ENCODE results near the gene ZNF846. TPM values are rescaled to one million over a fixed set of nuclear protein-coding genes. Genes with fewer than 3 reads are reported as not detected.
A peak's percentile ranks its signal among the peaks of the same experiment; 100 is the strongest.
"Not testable (repeated sequence)": the region's sequence is repeated elsewhere in the genome, so short reads cannot be mapped to it uniquely, and the experiment has no call there.

ZNF846 gene
- polyA plus RNA-seq, 1 donor: 42.2 TPM

- peak; percentile 97 for DNase-seq
These were observed 17.1 kb upstream of the ZNF846 start for GRCh38 chr19:9785367-9786331.

- DNase-seq: not testable (repeated sequence)
These were observed 15.6 kb upstream of the ZNF846 start for GRCh38 chr19:9784163-9784496.

GRCh38 chr19:9782338-9782737 is 13.8 kb upstream of the ZNF846 start:
- no peak for DNase-seq

GRCh38 chr19:9757544-9758501 is 10.7 kb downstream of the ZNF846 start:
- DNase-seq: no peak

- DNase-seq: no peak
These were observed 15.7 kb downstream of the ZNF846 start for GRCh38 chr19:9752701-9753443.

- DNase-seq: no peak
These were observed 17.1 kb downstream of the ZNF846 start for GRCh38 chr19:9751446-9751845.

GRCh38 chr19:9741476-9742171 is 26.9 kb downstream of the ZNF846 start:
- peak; percentile 5 for DNase-seq

- DNase-seq: no peak
These were observed 32.6 kb downstream of the ZNF846 start for GRCh38 chr19:9735986-9736385.

GRCh38 chr19:9730056-9730455 is 38.5 kb downstream of the ZNF846 start:
- not testable (repeated sequence) for DNase-seq

GRCh38 chr19:9729162-9729561 is 39.4 kb downstream of the ZNF846 start:
- no peak for DNase-seq

- no peak for DNase-seq
These were observed 40.9 kb downstream of the ZNF846 start for GRCh38 chr19:9727644-9728043.

GRCh38 chr19:9725508-9726201 is 42.9 kb downstream of the ZNF846 start:
- not testable (repeated sequence) for DNase-seq

GRCh38 chr19:9724157-9724556 is 44.4 kb downstream of the ZNF846 start:
- no peak for DNase-seq

- no peak for DNase-seq
These were observed 46.7 kb downstream of the ZNF846 start for GRCh38 chr19:9721861-9722260.

- no peak for DNase-seq
These were observed 48.0 kb downstream of the ZNF846 start for GRCh38 chr19:9720541-9720940.

GRCh38 chr19:9711815-9712214 is 56.7 kb downstream of the ZNF846 start:
- DNase-seq: no peak

- DNase-seq: no peak
These were observed 59.2 kb downstream of the ZNF846 start for GRCh38 chr19:9709305-9709704.

- DNase-seq: no peak
These were observed 62.7 kb downstream of the ZNF846 start for GRCh38 chr19:9705836-9706235.

GRCh38 chr19:9702186-9702585 is 66.4 kb downstream of the ZNF846 start:
- DNase-seq: no peak
